Naive thymus-derived CD8-positive, alpha-beta T cell (primary cell): ENCODE data around the gene RAC3. TPM values are rescaled to one million over a fixed set of nuclear protein-coding genes. Genes with fewer than 3 reads are reported as not detected.

Experiments used
- ATAC-seq, 2 donors: fragments of 150-1000 bp; cut with Tn5 transposase in 1 of 2; sonication (Bioruptor Pico), chemical (Tn5 transposase) in 1 of 2; 1 replicate in 1 of 2; 2 replicates in 1 of 2; pipeline ENCODE4 v1.10.0; 2021; ENCODE audit warnings: mild to moderate bottlenecking in 2 of 2, moderate library complexity in 2 of 2
- POLR2A ChIA-PET: fragments of 350-600 bp; sonication (Branson Sonifier 250); formaldehyde crosslinking; loops from one replicate; lab custom pipeline; 2021; ENCODE audit warnings: antibody characterized with exemption; lab: Charles Lee
- DNase-seq, 10 donors: peaks; one replicate each; pipeline versions ENCODE4 v3.0.0 to v3.0.0-alpha.2; 2020 to 2022
- H3K27ac Mint-ChIP-seq, 10 donors: one replicate each; pipeline ENCODE4 v1.8.0; 2020 to 2022; ENCODE audit warnings: mild to moderate bottlenecking in 10 of 10, mixed read lengths in 10 of 10, moderate library complexity in 4 of 10, inconsistent platforms in 1 of 10
- H3K27me3 Mint-ChIP-seq, 5 donors: one replicate each; pipeline ENCODE4 v1.8.0; 2021 to 2022; ENCODE audit warnings: mixed read lengths in 5 of 5
- H3K36me3 Mint-ChIP-seq, 3 donors: one replicate each; pipeline ENCODE4 v1.8.0; 2020 to 2022; ENCODE audit warnings: mixed read lengths in 3 of 3, mild to moderate bottlenecking in 2 of 3, inconsistent platforms in 1 of 3
- H3K4me1 Mint-ChIP-seq, 4 donors: one replicate each; pipeline ENCODE4 v1.8.0; 2021 to 2022; ENCODE audit warnings: mixed read lengths in 4 of 4
- H3K4me3 Mint-ChIP-seq, 10 donors: one replicate each; pipeline ENCODE4 v1.8.0; 2020 to 2022; ENCODE audit warnings: mild to moderate bottlenecking in 10 of 10, mixed read lengths in 10 of 10, moderate library complexity in 6 of 10, inconsistent platforms in 1 of 10
- H3K9me3 Mint-ChIP-seq, 9 donors: one replicate each; pipeline ENCODE4 v1.8.0; 2020 to 2022; ENCODE audit warnings: mixed read lengths in 9 of 9, mild to moderate bottlenecking in 3 of 9, inconsistent platforms in 1 of 9, moderate library complexity in 1 of 9
- polyA plus RNA-seq, 3 donors: library from polyadenylated mRNA; unstranded; fragments of 300-500 nt; fragmentation: Illumina TruSeq; gene quantifications; one replicate each; pipeline ENCODE4 v1.2.3, GENCODE V29; 2021
- total RNA-seq, 8 experiments: library from RNA in 2 of 8; stranded (reverse) in 2 of 8; gene quantifications; one replicate each; pipeline ENCODE4 v1.2.3 and lab custom pipeline; 2021 to 2026

The RAC3 gene
- total and polyA plus RNA-seq, 5 experiments from 2014 or later: 1.4 to 1.5 TPM; not detected in 3

GRCh38 chr17:82045936-82046484 lies 14.5 kb downstream of the RAC3 start:
- DNase-seq: no peak
- POLR2A ChIA-PET: no interaction called here
- H3K9me3 Mint-ChIP-seq: no peaks in the 10 kb centered on the region
- peaks cover 0 to 10% (median 0%) of the 10 kb centered on the region in 3 donors for H3K36me3 Mint-ChIP-seq
- no peak overlapping the region for H3K4me3 Mint-ChIP-seq
- ATAC-seq: no peak
- H3K27ac Mint-ChIP-seq: peak overlapping the region in 1 of 10 donors; percentile 48
- peaks cover 0 to 19% (median 10%) of the 10 kb centered on the region in 4 donors for H3K4me1 Mint-ChIP-seq
- no peaks in the 10 kb centered on the region for H3K27me3 Mint-ChIP-seq

GRCh38 chr17:82046903-82047302 lies 15.4 kb downstream of the RAC3 start:
- H3K4me3 Mint-ChIP-seq: peak overlapping the region in 1 of 10 donors; percentile 60
- DNase-seq (no peak), ATAC-seq (no peak)
- H3K27ac Mint-ChIP-seq: peak overlapping the region in 1 of 10 donors; percentile 86
- no peaks in the 10 kb centered on the region for H3K27me3 Mint-ChIP-seq
- H3K36me3 Mint-ChIP-seq: peaks cover 0 to 10% (median 0%) of the 10 kb centered on the region in 3 donors
- peaks cover 0 to 20% (median 10%) of the 10 kb centered on the region in 4 donors for H3K4me1 Mint-ChIP-seq
- H3K9me3 Mint-ChIP-seq: no peaks in the 10 kb centered on the region
- POLR2A ChIA-PET: no interaction called here

- Mint-ChIP-seq H3K4me3 (peak overlapping the region in 7 of 10 donors; percentile 3 to 68 (median 44)), H3K27ac (peak overlapping the region in 3 of 10 donors; percentile 4 to 86 (median 37))
Observed at GRCh38 chr17:82047379-82047778, 15.9 kb downstream of the RAC3 start.

GRCh38 chr17:82047914-82048570 lies 16.6 kb downstream of the RAC3 start:
- peak overlapping the region in 1 of 10 donors; percentile 37 for H3K27ac Mint-ChIP-seq
- ATAC-seq (no peak), DNase-seq (peak in 1 of 10 donors; percentile 62)
- POLR2A ChIA-PET: interaction anchor here (0.6 to 1.1 kb wide), 2 partner anchors 10 to 415 kb away, joined by 3 to 5 read pairs; partner anchors contain the start of gene DCXR
- H3K4me3 Mint-ChIP-seq: peak overlapping the region in 5 of 10 donors; percentile 3 to 60 (median 44)
- H3K9me3 Mint-ChIP-seq: no peaks in the 10 kb centered on the region
- H3K36me3 Mint-ChIP-seq: peaks cover 0 to 10% (median 0%) of the 10 kb centered on the region in 3 donors
- H3K4me1 Mint-ChIP-seq: peaks cover 0 to 20% (median 15%) of the 10 kb centered on the region in 4 donors
- no peaks in the 10 kb centered on the region for H3K27me3 Mint-ChIP-seq

More at GRCh38 chr17:82047379-82047778, 15.9 kb downstream of the RAC3 start:
- POLR2A ChIA-PET: interaction anchor here (1.1 kb wide), 1 partner anchor 10 kb away, joined by 3 read pairs; the partner anchor contains the start of gene DCXR
- H3K36me3 Mint-ChIP-seq: peaks cover 0 to 10% (median 0%) of the 10 kb centered on the region in 3 donors
- no peaks in the 10 kb centered on the region for H3K27me3 Mint-ChIP-seq
- ATAC-seq: no peak
- no peaks in the 10 kb centered on the region for H3K9me3 Mint-ChIP-seq
- peaks cover 0 to 20% (median 10%) of the 10 kb centered on the region in 4 donors for H3K4me1 Mint-ChIP-seq
- DNase-seq: no peak

- Mint-ChIP-seq H3K4me1 (peaks cover 0 to 24% (median 17%) of the 10 kb centered on the region in 4 donors), H3K4me3 (peak overlapping the region in 4 of 10 donors; percentile 45 to 73 (median 48)), H3K9me3 (no peaks in the 10 kb centered on the region), H3K27me3 (no peaks in the 10 kb centered on the region), H3K27ac (peak overlapping the region in 1 of 10 donors; percentile 11), H3K36me3 (peaks cover 0 to 10% (median 0%) of the 10 kb centered on the region in 3 donors)
- DNase-seq (no peak), ATAC-seq (no peak)
- POLR2A ChIA-PET: no interaction called here
Observed at GRCh38 chr17:82048571-82048971, 17.1 kb downstream of the RAC3 start.

- H3K9me3 Mint-ChIP-seq: no peaks in the 10 kb centered on the region
- H3K36me3 Mint-ChIP-seq: peaks cover 0 to 10% (median 0%) of the 10 kb centered on the region in 3 donors
- H3K27ac Mint-ChIP-seq: peak overlapping the region in 2 of 10 donors; percentile 22 to 75
- ATAC-seq: no peak
- no peak for DNase-seq
- POLR2A ChIA-PET: interaction anchor here (5.0 kb wide), 1 partner anchor 17 kb away, joined by 38 read pairs; the partner anchor contains the start of gene DUS1L
- peak overlapping the region in 4 of 10 donors; percentile 42 to 68 (median 48) for H3K4me3 Mint-ChIP-seq
- H3K27me3 Mint-ChIP-seq: no peaks in the 10 kb centered on the region
- H3K4me1 Mint-ChIP-seq: peaks cover 0 to 27% (median 17%) of the 10 kb centered on the region in 4 donors
Observed at GRCh38 chr17:82049106-82049505, 17.6 kb downstream of the RAC3 start.

GRCh38 chr17:82049521-82049971 lies 18.1 kb downstream of the RAC3 start:
- no peak for ATAC-seq
- Mint-ChIP-seq H3K27ac (peak overlapping the region in 2 of 10 donors; percentile 53 to 75), H3K9me3 (no peaks in the 10 kb centered on the region), H3K4me3 (peak overlapping the region in 2 of 10 donors; percentile 42 to 68), H3K27me3 (no peaks in the 10 kb centered on the region), H3K4me1 (peaks cover 0 to 27% (median 17%) of the 10 kb centered on the region in 4 donors), H3K36me3 (peaks cover 0 to 10% (median 0%) of the 10 kb centered on the region in 3 donors)
- DNase-seq: peak in 1 of 10 donors; percentile 58
- POLR2A ChIA-PET: interaction anchor here (0.7 to 5.0 kb wide), 6 partner anchors 11 to 243 kb away, joined by 3 to 38 read pairs (median 6); partner anchors contain the start of genes DCXR and DUS1L

GRCh38 chr17:82050152-82050760 lies 18.8 kb downstream of the RAC3 start:
- H3K9me3 Mint-ChIP-seq: no peaks in the 10 kb centered on the region
- DNase-seq: peak in 1 of 10 donors; percentile 44
- H3K4me3 Mint-ChIP-seq: peak overlapping the region; percentile 78 to 91 (median 83)

GRCh38 chr17:82050761-82051641 lies 19.5 kb downstream of the RAC3 start:
- peak overlapping the region; percentile 78 to 91 (median 83) for H3K4me3 Mint-ChIP-seq
- POLR2A ChIA-PET: interaction anchor here (0.6 to 5.0 kb wide), 8 partner anchors 10 to 444 kb away, joined by 3 to 38 read pairs (median 4); partner anchors contain the start of genes DCXR and DUS1L
- peaks cover 0 to 34% (median 17%) of the 10 kb centered on the region in 4 donors for H3K4me1 Mint-ChIP-seq
- peaks cover 0 to 11% (median 0%) of the 10 kb centered on the region in 3 donors for H3K36me3 Mint-ChIP-seq
- peak overlapping the region in 9 of 10 donors; percentile 48 to 89 (median 75) for H3K27ac Mint-ChIP-seq
- no peaks in the 10 kb centered on the region for H3K27me3 Mint-ChIP-seq
- no peaks in the 10 kb centered on the region for H3K9me3 Mint-ChIP-seq
- peak in 1 of 10 donors; percentile 60 for DNase-seq
- ATAC-seq: peak; percentile 28

More at GRCh38 chr17:82050152-82050760, 18.8 kb downstream of the RAC3 start:
- Mint-ChIP-seq H3K36me3 (peaks cover 0 to 10% (median 0%) of the 10 kb centered on the region in 3 donors), H3K27me3 (no peaks in the 10 kb centered on the region), H3K4me1 (peaks cover 0 to 33% (median 17%) of the 10 kb centered on the region in 4 donors), H3K27ac (peak overlapping the region in 5 of 10 donors; percentile 13 to 87 (median 38))
- no peak for ATAC-seq
- POLR2A ChIA-PET: interaction anchor here (0.7 to 5.0 kb wide), 6 partner anchors 12 to 243 kb away, joined by 3 to 38 read pairs (median 6); partner anchors contain the start of genes DCXR and DUS1L

- no peaks in the 10 kb centered on the region for H3K27me3 Mint-ChIP-seq
- POLR2A ChIA-PET: interaction anchor here (0.6 to 5.0 kb wide), 9 partner anchors 10 to 443 kb away, joined by 3 to 38 read pairs (median 4); partner anchors contain the start of genes DCXR and DUS1L
- H3K36me3 Mint-ChIP-seq: peaks cover 0 to 14% (median 0%) of the 10 kb centered on the region in 3 donors
- no peaks in the 10 kb centered on the region for H3K9me3 Mint-ChIP-seq
- peak within 1 kb of the TSS; percentile 31 to 89 (median 80) for H3K27ac Mint-ChIP-seq
- H3K4me3 Mint-ChIP-seq: peak within 1 kb of the TSS; percentile 78 to 91 (median 83)
- ATAC-seq (peak; percentile 95 to 96), DNase-seq (peak; percentile 68 to 87 (median 80))
- peaks cover 0 to 34% (median 17%) of the 10 kb centered on the region in 4 donors for H3K4me1 Mint-ChIP-seq
Observed at GRCh38 chr17:82051776-82052637, 20.5 kb downstream of the RAC3 start, which contains the start of the genes GPS1 and RFNG. Gene GPS1, plus strand, starts transcription at chr17:82051898. Its CDS starts 34 bp downstream, at chr17:82051932. Gene RFNG, minus strand, starts transcription at chr17:82051811. Its CDS starts 45 bp downstream, at chr17:82051766.
